H1 (cell line): Measurements from ENCODE around the gene DUXA. TPM values are rescaled to one million over a fixed set of nuclear protein-coding genes. Genes with fewer than 3 reads are reported as not detected.

Experiments used
- CEBPB ChIP-seq: IDR thresholded peaks from 2 replicates; pipeline ENCODE4 v1.6.1; 2012; ENCODE audit warnings: low read depth, low read length
- CHD2 ChIP-seq: IDR thresholded peaks from 2 replicates; pipeline ENCODE4 v1.6.1; 2012; ENCODE audit warnings: low read length, improper control_type of control experiment
- EGR1 ChIP-seq: IDR thresholded peaks from 2 replicates; pipeline ENCODE4 v1.6.1; 2011; ENCODE audit warnings: low read depth, low read length, borderline replicate concordance
- EP300 ChIP-seq, 2 experiments: IDR thresholded peaks; 1 replicate in 1 of 2; 2 replicates in 1 of 2; pipeline ENCODE4 v1.6.1; 2011 to 2012; ENCODE audit warnings: low read depth in 2 of 2, low read length in 2 of 2, mild to moderate bottlenecking in 2 of 2, borderline replicate concordance in 1 of 2, inconsistent platforms in 1 of 2, moderate library complexity in 1 of 2
- FOSL1 ChIP-seq: IDR thresholded peaks from 2 replicates; pipeline ENCODE4 v1.6.1; 2011; ENCODE audit warnings: mild to moderate bottlenecking, low read depth, low read length, moderate library complexity; ENCODE audit not compliant: insufficient read depth
- GTF2F1 ChIP-seq: IDR thresholded peaks from 2 replicates; pipeline ENCODE4 v1.6.1; 2012; ENCODE audit warnings: low read depth, low read length, improper control_type of control experiment, borderline replicate concordance
- JUN ChIP-seq: IDR thresholded peaks from 2 replicates; pipeline ENCODE4 v1.6.1; 2011; ENCODE audit warnings: low read depth, mild to moderate bottlenecking, improper control_type of control experiment, low read length
- KDM1A ChIP-seq: fragments of 200-600, 300-600 bp; sonication (generic); IDR thresholded peaks from 2 replicates; pipeline ENCODE4 v1.7.1; 2016; ENCODE audit warnings: mild to moderate bottlenecking, low read length, borderline replicate concordance
- MAFK ChIP-seq: IDR thresholded peaks from 2 replicates; pipeline ENCODE4 v1.6.1; 2012; ENCODE audit warnings: low read depth, mild to moderate bottlenecking, improper control_type of control experiment, low read length
- NANOG ChIP-seq: IDR thresholded peaks from 2 replicates; pipeline ENCODE4 v1.6.1; 2011; ENCODE audit warnings: low read length, low read depth, mild to moderate bottlenecking, inconsistent platforms; ENCODE audit not compliant: insufficient read depth, poor library complexity, severe bottlenecking
- NRF1 ChIP-seq: IDR thresholded peaks from 2 replicates; pipeline ENCODE4 v1.6.1; 2011; ENCODE audit warnings: mild to moderate bottlenecking, low read depth, low read length, improper control_type of control experiment
- POLR2A ChIP-seq, 2 experiments: IDR thresholded peaks; 1 replicate in 1 of 2; 2 replicates in 1 of 2; pipeline ENCODE4 v1.6.1; 2011; ENCODE audit warnings: low read depth in 2 of 2, low read length in 2 of 2, mild to moderate bottlenecking in 2 of 2; ENCODE audit errors: control extremely low read depth in 1 of 2
- POLR2AphosphoS5 ChIP-seq: IDR thresholded peaks from 2 replicates; pipeline ENCODE4 v1.6.1; 2011; ENCODE audit warnings: low read depth, low read length
- RBBP5 ChIP-seq: IDR thresholded peaks from 2 replicates; pipeline ENCODE4 v1.7.1; 2012; ENCODE audit warnings: low read depth, mild to moderate bottlenecking, inconsistent platforms, low read length, moderate library complexity, borderline replicate concordance
- SP2 ChIP-seq: IDR thresholded peaks from 2 replicates; pipeline ENCODE4 v1.6.1; 2012; ENCODE audit warnings: mild to moderate bottlenecking, low read length, inconsistent platforms
- TAF1 ChIP-seq: IDR thresholded peaks from 2 replicates; pipeline ENCODE4 v1.6.1; 2011; ENCODE audit warnings: mild to moderate bottlenecking, low read depth, low read length
- polyA plus RNA-seq, 7 experiments: library from polyadenylated mRNA; depleted of rRNA in 3 of 7; stranded (reverse) in 5 of 7; unstranded in 2 of 7; fragments of >200 nt in 5 of 7; fragments of 200-250 nt in 2 of 7; gene quantifications; 1 replicate in 5 of 7; 2 replicates in 1 of 7; 4 replicates in 1 of 7; pipeline versions ENCODE4 v1.2.1 to v1.2.3, GENCODE V29; 2011 to 2013; ENCODE audit warnings: missing spikeins in 2 of 7, mixed read lengths in 2 of 7
- total RNA-seq: library from RNA; stranded (reverse); fragmentation: NEBNext Ultra II Directional; extraction: Animal tissue kit (Norgen Biotek cat#: 25700); gene quantifications from 2 replicates; pipeline ENCODE4 v1.2.1, GENCODE V29; 2021
- TF ChIP-seq, protein P1 (sequence below): IDR thresholded peaks from 2 replicates; pipeline ENCODE4 v1.6.1; 2011; ENCODE audit warnings: low read length, improper control_type of control experiment
- TF ChIP-seq, protein P2 (sequence below): IDR thresholded peaks from 2 replicates; pipeline ENCODE4 v1.6.1; 2012; ENCODE audit warnings: inconsistent platforms
- TF ChIP-seq, protein P3 (sequence below): IDR thresholded peaks from 2 replicates; pipeline ENCODE4 v1.6.1; 2012; ENCODE audit warnings: low read length, inconsistent platforms
- TF ChIP-seq, protein P4 (sequence below): IDR thresholded peaks from 2 replicates; pipeline ENCODE4 v1.6.1; 2011; ENCODE audit warnings: low read depth, mild to moderate bottlenecking, low read length; ENCODE audit not compliant: insufficient read depth

DUXA gene
- total and polyA plus RNA-seq, 2 of the 8 experiments (the other 6 are each of a cell fraction or from before 2014, with no cell fraction given): not detected

DNA sequence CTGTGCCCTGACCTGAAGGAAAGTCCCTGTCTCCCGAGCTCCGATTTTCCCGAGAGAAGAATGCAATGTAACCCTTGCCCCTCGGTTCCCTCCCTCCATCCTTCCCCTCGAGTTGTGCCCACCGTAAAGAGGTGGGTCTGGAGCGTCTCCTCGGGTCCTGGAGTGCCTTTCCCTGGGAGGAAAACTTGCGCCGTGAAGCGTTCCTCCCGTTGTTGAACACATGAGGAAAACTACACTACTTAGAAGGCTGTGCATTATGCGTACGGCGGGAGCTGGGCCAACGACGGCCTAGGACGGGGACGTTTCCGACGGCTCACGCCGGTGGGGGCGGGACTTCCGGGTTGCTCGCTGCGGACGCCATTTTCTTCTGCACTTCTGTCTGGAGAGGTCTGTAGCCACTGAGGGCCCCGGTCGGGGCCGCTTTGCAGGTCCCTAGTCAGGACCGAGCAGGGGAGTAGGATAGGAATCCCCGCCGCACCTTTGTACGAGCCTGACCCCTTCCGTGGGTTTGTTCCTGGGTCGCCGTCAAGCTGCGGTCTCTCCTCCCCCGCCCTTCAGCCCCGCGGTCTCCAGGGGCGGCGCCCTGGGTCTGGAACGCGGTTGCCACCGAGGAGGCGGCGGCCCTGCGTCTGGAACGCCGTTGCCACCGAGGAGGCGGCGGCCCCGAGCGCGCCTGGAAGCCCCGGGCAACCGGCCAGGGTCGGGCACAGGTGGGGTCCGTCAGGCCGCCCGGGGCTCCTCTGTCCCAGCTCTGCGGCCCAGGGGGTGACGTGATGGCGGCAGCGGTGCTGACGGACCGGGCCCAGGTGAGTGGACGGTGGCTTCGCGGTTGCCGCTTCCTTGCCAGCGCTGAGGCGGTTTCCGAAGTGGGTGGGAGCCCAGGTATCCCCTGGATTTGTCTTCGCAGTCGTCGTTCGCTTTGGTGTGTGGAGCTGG is 24.1 kb upstream of the DUXA start, which contains the start of gene ZNF264 (continued):
- TF ChIP-seq, protein P1, sequence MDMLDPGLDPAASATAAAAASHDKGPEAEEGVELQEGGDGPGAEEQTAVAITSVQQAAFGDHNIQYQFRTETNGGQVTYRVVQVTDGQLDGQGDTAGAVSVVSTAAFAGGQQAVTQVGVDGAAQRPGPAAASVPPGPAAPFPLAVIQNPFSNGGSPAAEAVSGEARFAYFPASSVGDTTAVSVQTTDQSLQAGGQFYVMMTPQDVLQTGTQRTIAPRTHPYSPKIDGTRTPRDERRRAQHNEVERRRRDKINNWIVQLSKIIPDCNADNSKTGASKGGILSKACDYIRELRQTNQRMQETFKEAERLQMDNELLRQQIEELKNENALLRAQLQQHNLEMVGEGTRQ: no peak
- peak in 1 of 2 experiments; percentile 75; a peak in 2 of 3 replicates for TF ChIP-seq POLR2A (IDR thresholded peaks at IDR 0.05; ENCODE audit: control extremely low read depth in 1 of 2, low read depth in 2 of 2, low read length in 2 of 2)
- TF ChIP-seq, protein P2, sequence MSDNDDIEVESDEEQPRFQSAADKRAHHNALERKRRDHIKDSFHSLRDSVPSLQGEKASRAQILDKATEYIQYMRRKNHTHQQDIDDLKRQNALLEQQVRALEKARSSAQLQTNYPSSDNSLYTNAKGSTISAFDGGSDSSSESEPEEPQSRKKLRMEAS: peak; percentile 64
- TF ChIP-seq RBBP5: peak; percentile 69; the same call in 1 of the 2 replicates
- no peak for TF ChIP-seq FOSL1
- TF ChIP-seq KDM1A: 0 out of 2 replicates have a peak, but pooled peaks have one; percentile 40
- TF ChIP-seq TAF1: peak; percentile 75
- no peak for TF ChIP-seq NANOG
- TF ChIP-seq JUN: no peak
- no peak for TF ChIP-seq EGR1
- TF ChIP-seq, protein P3, sequence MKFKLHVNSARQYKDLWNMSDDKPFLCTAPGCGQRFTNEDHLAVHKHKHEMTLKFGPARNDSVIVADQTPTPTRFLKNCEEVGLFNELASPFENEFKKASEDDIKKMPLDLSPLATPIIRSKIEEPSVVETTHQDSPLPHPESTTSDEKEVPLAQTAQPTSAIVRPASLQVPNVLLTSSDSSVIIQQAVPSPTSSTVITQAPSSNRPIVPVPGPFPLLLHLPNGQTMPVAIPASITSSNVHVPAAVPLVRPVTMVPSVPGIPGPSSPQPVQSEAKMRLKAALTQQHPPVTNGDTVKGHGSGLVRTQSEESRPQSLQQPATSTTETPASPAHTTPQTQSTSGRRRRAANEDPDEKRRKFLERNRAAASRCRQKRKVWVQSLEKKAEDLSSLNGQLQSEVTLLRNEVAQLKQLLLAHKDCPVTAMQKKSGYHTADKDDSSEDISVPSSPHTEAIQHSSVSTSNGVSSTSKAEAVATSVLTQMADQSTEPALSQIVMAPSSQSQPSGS: no peak
- TF ChIP-seq, protein P4, sequence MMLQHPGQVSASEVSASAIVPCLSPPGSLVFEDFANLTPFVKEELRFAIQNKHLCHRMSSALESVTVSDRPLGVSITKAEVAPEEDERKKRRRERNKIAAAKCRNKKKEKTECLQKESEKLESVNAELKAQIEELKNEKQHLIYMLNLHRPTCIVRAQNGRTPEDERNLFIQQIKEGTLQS: no peak
- no peak for TF ChIP-seq SP2
- no peak for TF ChIP-seq CHD2
- TF ChIP-seq POLR2AphosphoS5: peak; percentile 47; the same call in 1 of the 2 replicates
- no peak for TF ChIP-seq MAFK
- TF ChIP-seq EP300 (IDR thresholded peaks at IDR 0.05; ENCODE audit: borderline replicate concordance in 1 of 2, low read depth in 2 of 2, low read length in 2 of 2): no peak
- TF ChIP-seq CEBPB: no peak
- 0 out of 2 replicates have a peak, but pooled peaks have one; percentile 36 for TF ChIP-seq GTF2F1
- TF ChIP-seq NRF1: no peak
